NCI-H1930 (cell line): ENCODE data around the gene TUBB.
A peak's percentile ranks its signal among the peaks of the same experiment; 100 is the strongest.

Experiments used
- DNase-seq, 2 experiments: peaks; one replicate each; lab custom pipeline; 2025; lab: John Stamatoyannopoulos, UW

The TUBB gene

DNA sequence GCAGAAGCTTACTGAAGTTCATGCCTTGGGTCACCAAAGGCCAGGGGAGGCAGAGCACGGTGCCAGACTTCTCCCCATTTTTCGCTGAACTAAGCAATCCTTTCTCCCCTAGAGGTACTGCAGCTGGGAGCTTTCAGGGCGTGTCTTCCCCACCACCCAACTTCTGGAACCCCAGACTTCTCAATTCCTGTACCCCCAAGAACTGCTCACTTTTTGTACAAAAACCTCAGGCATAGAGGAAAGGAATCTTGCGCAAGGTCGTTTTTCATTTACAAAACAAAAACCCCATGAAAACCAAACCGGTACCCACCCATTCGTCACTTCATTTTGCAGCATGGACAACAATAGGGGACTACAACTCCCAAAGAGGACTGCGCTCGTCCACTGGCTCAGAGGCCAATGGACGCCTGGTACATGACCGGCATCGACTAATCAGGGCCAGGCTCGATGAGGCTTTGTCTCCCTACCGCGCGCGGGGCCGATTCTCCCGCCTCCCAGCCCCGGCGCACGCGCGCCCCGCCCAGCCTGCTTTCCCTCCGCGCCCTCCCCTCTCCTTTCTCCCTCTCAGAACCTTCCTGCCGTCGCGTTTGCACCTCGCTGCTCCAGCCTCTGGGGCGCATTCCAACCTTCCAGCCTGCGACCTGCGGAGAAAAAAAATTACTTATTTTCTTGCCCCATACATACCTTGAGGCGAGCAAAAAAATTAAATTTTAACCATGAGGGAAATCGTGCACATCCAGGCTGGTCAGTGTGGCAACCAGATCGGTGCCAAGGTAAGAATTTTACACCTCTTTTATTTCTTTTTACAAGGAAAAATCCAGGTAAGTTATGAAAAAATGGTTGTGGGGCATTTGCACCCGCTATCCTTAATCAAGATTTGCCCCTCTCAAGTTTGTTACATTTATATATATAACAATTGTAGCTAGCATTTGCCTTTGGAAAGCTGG, at the start of gene TUBB:
Gene TUBB (plus strand): TSS at position 562 of the 947 bp plus-strand sequence. CDS start 155 bp downstream, at position 717.
- peak; percentile 95 to 96 for DNase-seq

DNA sequence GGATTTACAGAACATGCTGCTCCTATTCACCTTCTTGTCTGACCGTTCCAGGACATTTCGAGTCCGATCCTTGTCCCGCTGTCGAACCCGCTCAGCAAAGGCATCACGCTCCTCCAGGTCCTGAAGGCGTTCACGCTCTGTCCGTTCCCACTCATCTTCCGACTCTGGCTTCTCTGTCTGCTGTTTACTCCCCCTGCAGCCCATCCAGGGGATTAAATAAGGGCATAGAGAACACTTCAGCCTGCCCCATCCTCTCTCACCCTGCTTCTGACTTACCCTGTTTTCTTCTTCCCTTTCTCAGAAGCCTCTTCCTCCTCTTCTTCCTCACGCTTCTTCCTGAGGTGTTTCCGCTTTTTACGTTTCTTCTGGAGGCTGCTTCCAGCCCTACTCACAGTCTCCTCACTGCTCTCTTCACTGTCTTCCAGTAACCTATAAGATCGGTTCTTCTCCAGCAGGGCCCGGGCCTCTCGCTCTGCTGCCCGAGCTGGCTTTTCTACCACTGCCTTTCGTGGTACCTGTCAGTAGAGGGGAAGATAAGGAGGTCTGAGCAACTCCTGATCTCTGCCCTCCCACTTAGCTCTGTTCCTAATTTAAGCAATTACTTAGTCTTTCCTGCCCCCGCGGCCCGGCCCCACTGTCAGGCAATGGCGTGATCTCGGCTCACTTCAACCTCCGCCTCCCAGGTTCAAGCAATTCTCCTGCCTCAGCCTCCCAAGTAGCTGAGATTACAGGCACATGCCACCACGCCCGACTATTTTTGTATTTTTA, 49.2 kb upstream of the TUBB start:
- no peak for DNase-seq

DNA sequence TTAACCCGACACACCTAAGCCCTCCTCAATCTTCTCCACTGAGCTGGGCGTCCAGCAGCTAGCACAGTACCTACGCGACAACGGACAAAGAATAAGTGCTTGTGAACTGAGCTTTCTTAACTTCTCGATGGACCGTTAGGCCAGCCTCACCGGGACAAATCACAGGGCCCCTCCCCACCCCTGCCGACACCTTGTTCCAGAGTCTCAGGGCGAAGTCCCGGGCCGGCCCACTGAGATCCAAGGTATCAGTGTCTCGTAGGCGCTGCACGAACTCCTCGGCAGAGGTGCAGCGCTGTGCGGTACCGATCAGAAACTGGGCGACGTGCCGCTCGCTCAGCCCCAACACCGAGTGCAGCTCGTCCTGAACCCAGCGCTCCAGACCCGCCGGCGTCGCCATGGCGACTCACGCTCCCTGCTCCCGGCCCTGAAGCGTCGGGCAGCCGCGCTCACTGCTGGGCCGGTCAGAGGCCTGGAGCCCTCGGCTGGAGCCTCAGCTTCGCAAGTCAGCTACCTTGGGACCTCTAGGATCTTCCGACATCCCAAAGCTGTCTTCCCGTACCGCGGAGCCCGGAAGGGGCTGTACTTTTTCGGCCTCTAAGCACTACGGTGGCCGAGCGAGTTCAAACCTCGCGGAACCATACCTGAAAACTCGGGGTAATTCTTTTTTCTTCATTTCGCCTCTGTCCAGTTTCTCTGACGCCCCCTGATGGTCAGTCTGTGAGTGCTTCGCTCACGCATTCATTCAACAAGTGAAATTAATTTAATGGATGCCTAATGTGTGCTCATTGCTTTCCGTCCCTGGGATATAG, 47.5 kb upstream of the TUBB start, which contains the start of gene DHX16:
Gene DHX16 (minus strand): TSS at position 562 of the 809 bp plus-strand sequence. CDS start 165 bp downstream, at position 397.
- DNase-seq = peak; percentile 87 to 91

DNA sequence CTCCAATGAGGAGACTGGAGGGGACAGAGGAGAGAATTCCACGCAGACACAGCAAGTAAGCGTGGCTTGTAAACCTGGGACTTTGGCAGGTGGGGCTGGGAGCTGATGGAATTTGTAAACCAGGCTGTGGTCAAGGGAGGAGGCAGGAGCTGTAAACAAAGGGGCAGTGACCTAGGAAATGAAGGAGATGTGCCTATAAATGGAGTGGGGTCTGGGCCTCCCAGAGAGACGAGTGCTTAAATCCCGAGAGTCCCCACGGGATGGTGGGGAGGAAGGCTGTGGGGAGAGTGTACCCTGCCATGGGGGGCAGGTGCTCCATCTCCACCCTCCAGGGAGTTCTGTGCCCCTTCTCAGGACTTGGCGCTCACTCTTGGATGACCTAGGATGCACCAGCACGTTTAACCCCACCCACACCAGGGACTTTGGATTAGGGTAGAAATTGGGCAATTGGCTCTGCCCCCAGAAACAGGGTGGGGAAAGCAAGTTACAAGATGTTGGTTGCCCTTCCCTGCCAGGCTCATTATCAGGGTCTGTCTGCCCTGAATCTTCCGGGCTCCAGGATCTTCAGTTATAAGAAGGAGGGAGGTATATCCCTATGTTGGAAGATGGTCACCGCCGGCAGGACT, 43.4 kb upstream of the TUBB start:
- DNase-seq = no peak

DNA sequence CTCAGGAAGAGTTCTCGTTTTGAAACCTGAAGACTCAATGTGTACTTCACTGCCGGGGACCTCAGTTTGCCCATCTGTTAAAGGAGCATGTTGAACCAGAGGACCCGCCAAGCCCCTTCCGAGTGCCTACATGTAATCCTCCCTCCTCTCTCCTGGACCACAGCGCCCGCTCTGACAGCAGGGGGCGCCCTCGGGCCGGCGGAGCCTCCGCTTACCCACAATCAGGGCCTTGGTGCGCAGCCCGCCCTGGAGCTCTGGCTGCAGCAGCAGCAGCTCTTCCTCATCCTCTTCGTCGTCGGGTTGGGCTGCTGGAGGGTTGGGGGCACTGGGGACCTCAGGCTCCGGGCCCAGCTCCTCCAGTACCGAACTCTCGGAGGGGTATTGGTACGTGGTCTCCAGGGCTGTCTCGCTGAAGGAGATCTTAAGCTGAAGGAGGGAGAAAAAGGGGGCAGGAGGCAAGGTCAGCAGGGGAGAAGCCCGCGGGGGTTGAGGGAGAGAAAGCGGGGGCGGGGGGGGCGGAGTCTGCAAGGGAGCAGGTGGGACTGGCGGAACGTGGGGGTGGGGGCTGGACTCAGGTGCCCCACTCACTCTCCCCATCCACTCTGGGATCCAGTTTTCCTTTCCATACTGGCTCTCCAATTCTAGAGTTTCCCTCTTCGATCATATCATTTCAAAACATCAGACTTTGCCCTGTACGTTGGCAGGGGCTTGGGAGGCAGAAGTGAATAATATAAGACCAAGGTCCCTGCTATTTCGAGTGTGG, 41.0 kb upstream of the TUBB start:
- peak; percentile 11 to 23 for DNase-seq

DNA sequence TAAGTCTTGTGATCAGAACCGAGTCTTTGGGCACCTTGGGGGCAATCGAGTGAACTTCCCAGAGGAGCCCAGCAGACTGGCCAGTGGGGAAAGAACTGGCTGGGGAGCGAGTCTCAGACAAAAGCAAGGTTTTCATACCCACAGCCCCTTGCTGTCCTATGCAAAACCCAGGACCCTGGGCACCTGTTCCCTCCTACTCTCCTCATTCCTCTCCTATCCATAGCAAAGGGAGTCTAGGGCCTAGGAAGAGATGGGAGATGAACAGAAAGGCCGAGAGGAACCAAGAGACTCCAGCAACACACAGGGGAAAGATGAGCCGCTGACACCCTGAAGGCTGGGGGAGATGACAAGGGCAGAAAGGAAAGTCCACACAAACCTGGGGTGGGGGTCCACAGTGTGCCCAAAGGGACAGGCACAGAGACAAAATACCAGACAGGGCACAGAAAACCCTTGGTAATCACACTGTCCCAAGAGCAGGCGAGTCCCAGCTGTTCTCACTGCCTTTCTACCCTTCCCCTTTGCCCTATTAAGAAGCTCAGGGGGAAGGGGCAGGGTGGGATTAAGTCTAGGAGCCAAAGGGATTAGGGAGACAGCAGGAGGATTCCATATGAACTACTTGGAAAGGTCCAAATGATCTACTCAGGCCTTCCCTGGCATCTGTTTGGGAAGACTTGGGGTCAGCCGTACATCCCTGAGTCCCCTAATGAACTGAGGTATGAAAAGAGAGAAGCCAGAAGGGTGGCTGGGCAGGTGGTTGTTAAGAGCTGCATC, 40.2 kb upstream of the TUBB start:
- no peak for DNase-seq

DNA sequence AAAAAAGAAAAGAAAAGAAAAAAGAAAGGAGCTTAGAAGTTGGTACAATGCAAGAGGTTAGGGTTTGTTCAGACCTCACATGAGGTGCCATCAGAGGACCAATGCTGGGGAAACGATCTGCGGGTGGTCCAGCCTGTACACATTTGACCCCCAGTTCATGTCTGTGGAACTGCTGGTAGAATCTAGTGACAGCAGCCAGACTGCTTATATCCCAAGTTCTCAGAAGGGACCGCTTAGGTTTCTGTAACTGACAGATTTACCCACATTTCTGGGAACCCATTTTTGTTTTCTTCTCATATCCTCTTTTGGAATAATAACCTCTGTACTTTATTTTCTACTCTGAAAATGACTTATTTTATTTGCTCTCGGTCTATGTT, 38.4 kb upstream of the TUBB start:
- DNase-seq = no peak

DNA sequence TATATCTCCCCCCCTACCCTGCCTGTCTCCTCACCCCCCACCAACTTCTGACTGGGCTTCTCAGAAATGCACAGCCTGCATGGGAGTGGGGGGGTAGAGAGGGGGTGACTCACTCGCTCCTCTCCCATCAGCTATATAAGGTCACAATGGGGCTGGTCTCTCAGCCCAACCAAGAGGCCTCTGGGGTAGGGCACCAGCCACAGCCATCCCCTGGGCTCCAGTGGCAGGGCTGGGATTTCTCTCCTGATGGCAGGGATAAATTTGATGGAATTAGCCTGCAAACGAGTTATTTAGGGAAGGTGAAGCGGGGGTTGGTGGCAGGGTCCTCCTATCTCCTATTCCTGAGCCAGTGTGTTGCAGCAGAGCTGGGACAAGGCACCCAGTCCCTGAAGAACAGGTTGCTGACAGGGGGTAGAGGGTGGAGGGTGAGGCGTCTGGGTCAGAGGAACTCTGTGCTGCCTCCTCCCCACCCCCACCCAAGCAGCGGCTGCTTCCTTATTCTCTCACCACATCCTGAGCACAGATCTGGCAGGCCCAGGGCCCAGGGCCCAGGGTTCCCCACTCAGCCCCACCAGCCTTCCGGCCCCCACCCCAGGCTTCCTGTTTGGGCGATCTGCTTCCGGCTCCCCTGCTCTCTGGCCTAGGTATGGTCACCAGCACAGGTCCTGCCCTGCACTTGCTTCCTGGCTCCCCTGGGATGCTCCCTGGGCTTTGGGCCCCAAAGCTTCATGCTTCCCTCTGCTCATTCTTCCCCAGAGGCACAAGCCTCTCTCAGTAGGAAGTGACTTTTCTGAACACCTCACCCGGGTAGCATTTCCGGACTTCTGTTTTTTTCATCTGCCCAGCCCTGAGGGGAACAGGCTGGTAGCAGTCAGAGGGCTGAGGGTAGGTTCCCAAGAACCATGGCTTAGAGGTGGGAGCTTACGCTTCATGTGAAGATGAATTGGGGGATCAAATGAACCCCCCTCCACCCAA, 37.7 kb upstream of the TUBB start:
- DNase-seq = no peak

DNA sequence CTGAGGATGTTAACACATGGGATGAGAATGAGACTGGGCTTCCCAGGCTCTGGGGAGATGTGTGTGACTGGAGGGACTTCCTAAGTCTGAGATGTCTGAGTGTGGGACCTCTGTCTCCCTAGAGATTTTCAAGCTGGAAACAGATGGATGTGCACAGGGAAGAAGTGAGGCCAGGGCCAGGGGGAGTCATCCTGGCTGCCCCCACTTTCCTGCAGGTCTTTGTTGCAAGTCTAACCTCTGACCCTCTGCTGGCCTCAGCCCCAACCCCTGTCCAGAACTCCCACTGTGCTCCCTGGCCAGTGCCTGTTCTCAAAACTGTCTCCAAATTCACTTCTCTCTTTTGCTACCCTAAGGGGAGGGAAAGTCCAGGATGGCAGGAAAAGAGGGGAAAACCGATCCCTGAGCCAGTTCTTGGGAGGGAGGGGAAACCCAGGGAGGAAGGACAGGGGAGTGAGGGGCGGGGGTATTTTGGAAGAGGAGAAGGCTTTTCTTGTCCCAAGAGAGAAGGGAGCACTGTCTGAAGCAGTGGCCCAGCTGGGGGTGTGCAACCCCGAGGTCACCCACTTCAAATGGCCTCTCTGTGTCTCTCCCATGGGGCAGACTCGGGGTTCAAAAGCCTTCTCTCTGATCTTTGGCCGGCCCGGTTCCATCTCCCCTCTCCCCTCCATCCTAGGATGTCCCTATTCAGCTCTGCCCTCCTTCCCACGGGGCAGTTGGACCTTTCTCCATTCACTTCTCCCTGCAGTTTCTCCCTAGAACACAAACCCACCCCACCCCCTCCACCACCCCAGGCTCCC, 36.8 kb upstream of the TUBB start:
- no peak for DNase-seq

DNA sequence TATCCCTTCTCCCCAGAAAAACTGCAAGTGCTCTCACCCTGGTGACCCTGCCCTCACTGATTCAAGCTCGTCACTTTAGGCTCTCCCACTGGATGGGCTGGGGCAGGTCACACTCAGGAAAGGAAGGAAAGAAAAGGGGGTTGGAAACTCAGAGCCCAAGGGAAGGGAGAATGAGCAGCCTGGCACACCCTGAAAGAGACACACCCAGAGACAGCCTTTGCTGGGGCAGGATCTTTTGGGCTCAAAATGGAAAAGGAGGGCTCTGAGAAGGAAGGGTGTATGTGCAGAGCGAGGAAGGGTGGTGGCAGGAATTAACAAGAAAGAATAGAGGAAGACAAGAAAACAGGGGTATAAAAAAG, 36.2 kb upstream of the TUBB start:
- DNase-seq = no peak

DNA sequence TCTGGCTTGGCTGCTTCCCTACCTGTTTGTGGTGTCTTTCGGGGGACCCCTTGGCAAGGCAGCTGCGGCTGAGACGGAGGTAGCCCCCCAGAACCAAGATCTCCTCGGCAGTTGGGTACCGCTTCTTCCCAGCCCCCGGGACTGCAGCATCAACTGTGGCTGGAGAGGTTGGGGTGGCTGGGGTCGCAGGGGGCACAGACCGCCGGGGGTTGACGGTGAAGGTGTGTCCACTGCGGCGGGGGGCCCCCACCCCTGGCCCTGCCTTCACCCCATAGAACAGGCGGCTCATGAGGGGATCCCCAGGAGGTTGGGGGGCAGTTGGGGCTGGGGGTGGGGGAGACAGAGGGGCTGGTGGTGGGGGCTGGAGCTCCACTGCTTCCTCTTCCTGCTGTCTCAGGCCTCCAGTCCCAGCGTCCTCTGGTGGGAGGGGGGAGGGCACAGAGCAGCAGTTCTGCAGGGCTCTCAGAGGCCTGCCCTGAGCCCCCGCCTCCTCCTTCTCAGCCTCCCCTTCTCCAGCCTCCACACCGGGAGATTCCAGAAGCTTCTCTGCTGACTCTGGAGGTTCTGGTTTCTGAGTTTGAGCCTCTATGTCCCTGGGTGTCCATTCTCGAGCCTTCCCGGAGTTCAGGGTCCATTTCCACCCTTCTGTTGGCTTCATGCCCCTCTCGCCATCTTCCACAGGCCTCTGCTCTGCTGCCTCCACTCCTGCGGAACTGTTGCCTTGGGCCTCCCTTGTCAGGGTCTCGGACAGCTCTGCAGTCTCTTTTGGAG, 35.6 kb upstream of the TUBB start:
- no peak for DNase-seq

DNA sequence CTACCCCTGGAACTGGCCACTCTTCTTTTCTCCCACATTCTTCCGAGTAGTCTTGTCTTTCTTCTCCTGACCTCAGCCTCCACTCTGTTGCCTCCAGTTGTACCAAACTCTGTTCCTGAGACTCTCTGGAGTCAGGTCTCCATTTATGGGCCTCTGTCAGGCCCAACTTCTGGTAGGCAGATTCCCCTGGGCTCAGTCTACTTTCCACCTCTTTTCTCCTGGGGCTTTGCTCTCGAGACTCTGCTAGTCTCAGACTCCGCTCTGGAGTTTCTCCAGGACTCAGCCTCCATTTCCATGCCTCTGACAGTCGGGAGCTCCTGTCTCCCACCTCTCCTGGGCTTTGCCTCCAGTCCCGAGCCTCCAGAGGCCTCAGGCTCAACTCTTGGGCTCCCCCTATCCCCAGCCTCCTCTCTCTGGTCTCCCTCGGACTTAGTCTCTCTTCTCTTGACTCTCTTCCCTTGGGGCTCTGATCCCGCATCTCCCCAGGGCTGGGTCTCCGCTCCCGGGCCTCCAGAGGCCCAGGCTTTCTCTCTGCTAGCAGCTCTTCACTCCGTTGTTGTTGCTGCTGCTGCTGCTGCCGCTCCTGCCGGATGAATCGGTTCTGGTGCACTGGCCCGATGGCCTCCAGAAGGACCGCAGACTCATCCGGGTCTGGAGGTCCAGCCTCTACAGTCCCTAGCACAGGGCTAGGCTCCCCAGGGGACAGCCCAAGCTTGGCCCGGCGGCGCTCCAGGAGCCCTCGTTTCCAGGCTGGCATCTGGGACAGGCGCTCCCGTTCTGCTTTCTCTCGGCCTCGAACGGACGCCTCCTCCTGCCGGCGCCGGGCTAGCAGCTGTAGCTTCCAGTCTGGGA, 34.8 kb upstream of the TUBB start:
- DNase-seq = no peak

DNA sequence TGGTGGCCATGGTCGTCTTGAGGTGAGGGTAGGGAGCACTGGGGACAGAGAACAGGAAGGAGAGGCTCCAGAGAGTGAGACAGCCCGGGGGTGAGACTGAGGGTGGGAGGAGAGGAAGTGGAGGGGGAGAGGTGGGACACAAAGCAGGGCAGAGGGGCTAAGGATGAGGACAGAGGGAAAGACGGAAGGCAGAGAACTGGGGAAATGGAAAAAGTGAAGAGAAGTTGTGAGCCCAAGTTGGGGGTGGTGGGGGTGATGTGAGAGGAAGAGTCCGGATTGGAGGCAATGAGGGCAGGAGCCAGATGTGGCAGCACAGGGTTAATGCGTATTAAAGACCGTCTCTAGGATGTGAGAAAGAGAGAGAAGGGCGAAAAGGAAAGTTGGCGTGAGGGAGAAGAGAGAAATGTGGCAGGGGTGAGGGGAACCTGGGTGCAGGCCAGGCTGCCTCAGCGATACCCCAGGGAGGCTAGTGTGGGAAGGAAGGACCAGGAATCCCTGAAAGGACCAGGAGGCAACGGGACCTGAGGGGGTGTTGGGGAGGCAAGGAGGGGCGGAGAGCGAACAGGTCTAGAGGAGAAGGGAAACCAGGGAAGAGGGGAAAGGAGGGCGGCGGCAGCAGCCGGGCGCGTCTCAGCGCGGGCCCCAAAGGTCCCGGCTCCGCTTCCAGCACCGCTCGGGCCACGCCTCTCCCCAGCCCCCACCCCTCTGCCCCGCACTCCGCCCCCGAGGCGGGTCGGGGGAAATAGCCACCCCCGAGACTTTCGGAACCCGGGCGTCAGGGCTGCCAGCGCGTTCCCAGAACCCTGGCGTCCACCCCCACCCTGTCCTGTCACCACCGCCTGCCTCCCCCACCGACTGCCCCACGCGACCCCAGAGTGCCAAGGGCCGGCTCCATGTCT, 33.9 kb upstream of the TUBB start, which contains the start of gene PPP1R18:
Gene PPP1R18 (minus strand): TSS at position 637 of the 899 bp plus-strand sequence. CDS start 627 bp downstream, at position 10.
- no peak for DNase-seq

DNA sequence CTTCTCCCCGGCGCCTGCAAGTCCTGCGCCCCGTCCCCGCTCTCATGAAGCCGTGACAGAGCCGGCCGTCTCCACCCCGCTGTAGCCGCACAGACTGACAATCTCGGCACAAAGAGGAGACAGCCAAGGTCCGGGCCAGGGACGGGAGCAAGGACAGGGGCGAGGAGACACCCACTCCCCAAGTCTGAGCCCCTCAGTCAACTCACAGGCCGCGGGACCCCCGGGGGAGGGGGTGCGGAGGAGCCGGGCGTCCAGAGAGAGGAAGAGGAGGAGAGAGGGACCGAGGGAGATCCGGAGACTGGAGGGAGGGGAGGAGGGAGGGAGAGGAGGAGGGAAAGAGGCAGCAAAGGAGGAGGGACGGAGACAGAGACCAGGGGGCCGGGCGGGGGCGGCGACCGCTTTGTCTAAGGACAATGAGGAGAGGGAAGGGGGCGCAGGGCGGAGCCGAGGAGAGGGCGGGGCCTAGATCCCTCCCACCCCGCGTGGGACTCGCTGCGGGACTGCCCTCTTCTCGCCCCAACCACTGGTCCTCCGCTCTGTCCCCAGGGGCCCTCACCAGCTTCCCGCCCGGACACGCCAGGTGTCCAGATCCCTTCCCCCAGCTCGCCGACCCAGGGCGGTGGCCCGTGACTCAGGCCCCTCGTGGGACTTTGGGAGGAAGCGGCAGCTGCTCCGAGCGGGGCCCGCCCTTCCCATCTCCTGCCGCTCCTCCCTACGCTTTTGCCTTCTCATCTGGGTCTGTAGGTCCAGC, 33.1 kb upstream of the TUBB start:
- DNase-seq = peak; percentile 49 to 50
